OCI-LY1 (cell line): ENCODE results near the gene PATJ.

ENCODE experiments used
- CTCF ChIP-seq: fragments of 200-600 bp; sonication (generic), shearing (Covaris generic); IDR thresholded peaks from 2 replicates; pipeline ENCODE4 v1.5.1; 2017; ENCODE audit warnings: mild to moderate bottlenecking, antibody characterized with exemption, low read length, moderate library complexity, mixed read lengths
- EZH2 ChIP-seq: fragments of 200-600 bp; sonication (generic), shearing (Covaris generic); IDR thresholded peaks from 2 replicates; pipeline ENCODE4 v1.8.0; 2017; ENCODE audit warnings: borderline replicate concordance, mixed run types, mild to moderate bottlenecking, antibody characterized with exemption, low read length, moderate library complexity, mixed read lengths

GRCh38 chr1:61978796-61979195 is 236.5 kb downstream of the PATJ start:
- no peak for TF ChIP-seq CTCF
- no peak for TF ChIP-seq EZH2
